HG03066 (cell line): ENCODE data around the gene TGM1.
"Not testable (repeated sequence)": the region's sequence is repeated elsewhere in the genome, so short reads cannot be mapped to it uniquely, and the experiment has no call there.

Experiments
- ATAC-seq: cut with Tn5 transposase; IDR thresholded peaks from one replicate; pipeline ENCODE4 v1.9.1; 2021; ENCODE audit warnings: low read depth; ENCODE audit not compliant: unreplicated experiment

The TGM1 gene

GRCh38 chr14:24212924-24213865, 49.8 kb downstream of the TGM1 start, which contains the start of gene CHMP4A:
TSS of gene CHMP4A (minus strand) at chr14:24213488. CDS start at chr14:24213439, 49 bp downstream.
- ATAC-seq: peak; percentile 70

GRCh38 chr14:24211311-24211710, 51.7 kb downstream of the TGM1 start:
- no peak for ATAC-seq

GRCh38 chr14:24207625-24208024, 55.4 kb downstream of the TGM1 start:
- no peak for ATAC-seq

GRCh38 chr14:24207104-24207551, 55.8 kb downstream of the TGM1 start:
- ATAC-seq: no peak

GRCh38 chr14:24206260-24207103, 56.5 kb downstream of the TGM1 start:
- ATAC-seq: no peak

GRCh38 chr14:24204163-24205146, 58.5 kb downstream of the TGM1 start:
- no peak for ATAC-seq

- ATAC-seq: not testable (repeated sequence)
Measured at GRCh38 chr14:24203249-24203886, 59.6 kb downstream of the TGM1 start.

GRCh38 chr14:24202538-24202937, 60.4 kb downstream of the TGM1 start:
- ATAC-seq: not testable (repeated sequence)
